Measurements from ENCODE around the gene RBKS. TPM values are rescaled to one million over a fixed set of nuclear protein-coding genes. Genes with fewer than 3 reads are reported as not detected.
A peak's percentile ranks its signal among the peaks of the same experiment; 100 is the strongest.

The RBKS gene
- total and polyA plus RNA-seq, 2 donors from 2014 or later: 10.3 to 28.7 TPM

- FAIRE-seq (no peak), DNase-seq (no peak)
- no peak overlapping the region for H3K27ac ChIP-seq (ENCODE audit: low read depth in 2 of 2, low read length in 2 of 2)
- H3K9ac ChIP-seq (ENCODE audit: low read length in 3 of 3): no peak overlapping the region
- no peaks in the 10 kb centered on the region for H3K27me3 ChIP-seq (ENCODE audit: control insufficient read depth, insufficient read depth, low read length)
- H3K36me3 ChIP-seq (ENCODE audit: control insufficient read depth in 2 of 3, insufficient read depth in 3 of 3, low read length in 3 of 3): no peaks in the 10 kb centered on the region
- peaks cover 0 to 23% (median 17%) of the 10 kb centered on the region in 3 donors for H3K4me1 ChIP-seq (ENCODE audit: control insufficient read depth in 2 of 3, insufficient read depth in 2 of 3, low read depth in 1 of 3, low read length in 3 of 3)
- H3K4me3 ChIP-seq (ENCODE audit: low read length in 3 of 3): no peak overlapping the region
- no peak for TF ChIP-seq CTCF (IDR thresholded peaks at IDR 0.05; ENCODE audit: borderline replicate concordance, extremely low read depth, insufficient read depth)
- no peaks in the 10 kb centered on the region for H3K9me3 ChIP-seq (ENCODE audit: control insufficient read depth in 2 of 3, insufficient read depth in 1 of 3, low read length in 3 of 3)
- intact Hi-C loops (cut with DNase I): no loop called here
Measured at GRCh38 chr2:27739058-27739373, 151.2 kb downstream of the RBKS start.

- H3K36me3 ChIP-seq (ENCODE audit: control insufficient read depth in 2 of 3, insufficient read depth in 3 of 3, low read length in 3 of 3): no peaks in the 10 kb centered on the region
- no peaks in the 10 kb centered on the region for H3K27me3 ChIP-seq (ENCODE audit: control insufficient read depth, insufficient read depth, low read length)
- no peak overlapping the region for H3K9ac ChIP-seq (ENCODE audit: low read length in 3 of 3)
- H3K27ac ChIP-seq (ENCODE audit: low read depth in 2 of 2, low read length in 2 of 2): peak overlapping the region; percentile 16 to 65
- intact Hi-C loops (cut with DNase I): no loop called here
- H3K9me3 ChIP-seq (ENCODE audit: control insufficient read depth in 2 of 3, insufficient read depth in 1 of 3, low read length in 3 of 3): no peaks in the 10 kb centered on the region
- peaks cover 0 to 23% (median 17%) of the 10 kb centered on the region in 3 donors for H3K4me1 ChIP-seq (ENCODE audit: control insufficient read depth in 2 of 3, insufficient read depth in 2 of 3, low read depth in 1 of 3, low read length in 3 of 3)
- no peak for DNase-seq
- TF ChIP-seq CTCF (IDR thresholded peaks at IDR 0.05; ENCODE audit: borderline replicate concordance, extremely low read depth, insufficient read depth): no peak
- FAIRE-seq: no peak
- H3K4me3 ChIP-seq (ENCODE audit: low read length in 3 of 3): no peak overlapping the region
Measured at GRCh38 chr2:27738349-27739057, 151.7 kb downstream of the RBKS start.

GRCh38 chr2:27737676-27738348, 152.4 kb downstream of the RBKS start:
- DNase-seq: peak in 1 of 5 donors; percentile 31
- H3K9ac ChIP-seq (ENCODE audit: low read length in 3 of 3): no peak overlapping the region
- intact Hi-C loops (cut with DNase I): no loop called here

More at GRCh38 chr2:27737676-27738348, 152.4 kb downstream of the RBKS start:
- no peak for TF ChIP-seq CTCF (IDR thresholded peaks at IDR 0.05; ENCODE audit: borderline replicate concordance, extremely low read depth, insufficient read depth)
- Histone ChIP-seq H3K9me3 (ENCODE audit: control insufficient read depth in 2 of 3, insufficient read depth in 1 of 3, low read length in 3 of 3) (no peaks in the 10 kb centered on the region), H3K27ac (ENCODE audit: low read depth in 2 of 2, low read length in 2 of 2) (peak overlapping the region; percentile 65 to 79), H3K4me3 (ENCODE audit: low read length in 3 of 3) (no peak overlapping the region), H3K4me1 (ENCODE audit: control insufficient read depth in 2 of 3, insufficient read depth in 2 of 3, low read depth in 1 of 3, low read length in 3 of 3) (peaks cover 0 to 23% (median 17%) of the 10 kb centered on the region in 3 donors), H3K27me3 (ENCODE audit: control insufficient read depth, insufficient read depth, low read length) (no peaks in the 10 kb centered on the region), H3K36me3 (ENCODE audit: control insufficient read depth in 2 of 3, insufficient read depth in 3 of 3, low read length in 3 of 3) (no peaks in the 10 kb centered on the region)
- FAIRE-seq: no peak

All from kidney (tissue), 14 donors.